ENCODE measurements around the gene USP20.

Gene USP20

DNA sequence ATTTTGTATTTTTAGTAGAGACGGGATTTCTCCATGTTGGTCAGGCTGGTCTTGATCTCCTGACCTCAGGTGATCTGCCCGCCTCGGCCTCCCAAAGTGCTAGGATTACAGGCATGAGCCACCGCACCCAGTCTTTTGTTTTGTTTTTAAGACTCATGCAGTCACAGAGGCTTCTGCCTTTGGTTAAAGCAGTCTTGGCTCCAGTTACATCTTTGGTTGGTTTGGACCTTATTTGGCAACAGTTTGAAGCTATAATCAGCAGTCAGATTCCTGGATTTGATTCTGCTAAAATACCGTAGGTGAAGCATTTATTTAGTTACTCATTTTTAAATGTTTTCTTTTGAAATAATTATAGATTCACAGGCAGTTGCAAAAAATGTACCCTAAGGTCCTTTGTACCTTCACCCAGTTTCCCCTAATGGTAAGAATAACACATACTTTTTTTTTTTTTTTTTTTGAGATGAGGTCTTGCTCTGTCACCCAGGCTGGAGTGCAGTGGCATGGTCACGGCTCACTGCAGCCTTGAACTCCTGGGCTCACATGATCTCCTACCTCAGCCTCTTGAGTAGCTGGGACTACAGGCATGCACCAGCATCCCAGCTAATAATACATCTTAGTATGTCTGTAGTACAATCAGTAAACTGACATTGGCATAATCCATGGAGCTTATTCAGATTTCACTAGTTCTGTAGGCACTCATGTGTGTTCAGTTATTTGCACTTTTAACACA, 15.7 kb downstream of the USP20 start:
- no peaks in the 10 kb centered on the region for H3K79me2 ChIP-seq
- no peak overlapping the region for H2AFZ ChIP-seq
- no peaks in the 10 kb centered on the region for H3K36me3 ChIP-seq (ENCODE audit: control insufficient read depth, insufficient read depth, low read length)
- H3K9me3 ChIP-seq (ENCODE audit: control insufficient read depth, low read length), result no peaks in the 10 kb centered on the region
- no peak overlapping the region for H3K4me2 ChIP-seq (ENCODE audit: low read length)
- no peaks in the 10 kb centered on the region for H3K27me3 ChIP-seq (ENCODE audit: control insufficient read depth, insufficient read depth, low read length)
- no peak overlapping the region for H3K27ac ChIP-seq
- H3K9ac ChIP-seq, result no peak overlapping the region
- no peak overlapping the region for H3K4me3 ChIP-seq (ENCODE audit: low read depth, low read length)
- TF ChIP-seq, protein P1, sequence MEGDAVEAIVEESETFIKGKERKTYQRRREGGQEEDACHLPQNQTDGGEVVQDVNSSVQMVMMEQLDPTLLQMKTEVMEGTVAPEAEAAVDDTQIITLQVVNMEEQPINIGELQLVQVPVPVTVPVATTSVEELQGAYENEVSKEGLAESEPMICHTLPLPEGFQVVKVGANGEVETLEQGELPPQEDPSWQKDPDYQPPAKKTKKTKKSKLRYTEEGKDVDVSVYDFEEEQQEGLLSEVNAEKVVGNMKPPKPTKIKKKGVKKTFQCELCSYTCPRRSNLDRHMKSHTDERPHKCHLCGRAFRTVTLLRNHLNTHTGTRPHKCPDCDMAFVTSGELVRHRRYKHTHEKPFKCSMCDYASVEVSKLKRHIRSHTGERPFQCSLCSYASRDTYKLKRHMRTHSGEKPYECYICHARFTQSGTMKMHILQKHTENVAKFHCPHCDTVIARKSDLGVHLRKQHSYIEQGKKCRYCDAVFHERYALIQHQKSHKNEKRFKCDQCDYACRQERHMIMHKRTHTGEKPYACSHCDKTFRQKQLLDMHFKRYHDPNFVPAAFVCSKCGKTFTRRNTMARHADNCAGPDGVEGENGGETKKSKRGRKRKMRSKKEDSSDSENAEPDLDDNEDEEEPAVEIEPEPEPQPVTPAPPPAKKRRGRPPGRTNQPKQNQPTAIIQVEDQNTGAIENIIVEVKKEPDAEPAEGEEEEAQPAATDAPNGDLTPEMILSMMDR (IDR thresholded peaks at IDR 0.05), result no peak
- H3K4me1 ChIP-seq, result no peaks in the 10 kb centered on the region

DNA sequence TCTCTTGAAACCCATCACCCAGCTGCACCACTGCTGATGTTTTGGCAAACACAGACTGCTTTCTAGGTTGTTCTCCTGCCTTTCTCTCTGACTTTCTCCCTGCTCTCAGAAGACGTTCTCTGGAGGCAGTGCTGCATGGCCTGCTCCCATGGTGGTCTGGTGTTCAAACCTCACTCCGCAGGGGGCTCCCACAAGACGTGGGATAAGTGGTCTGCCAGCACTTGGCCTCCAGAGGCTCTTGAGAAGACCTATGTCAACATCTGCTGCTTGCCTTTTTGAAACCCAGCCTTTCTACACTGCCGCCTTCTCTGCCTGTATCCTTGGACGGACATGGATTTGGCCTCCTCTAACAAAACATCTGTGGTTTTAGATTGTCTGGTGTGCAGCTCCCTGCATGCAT, 16.6 kb downstream of the USP20 start:
- no peak overlapping the region for H3K27ac ChIP-seq
- H3K36me3 ChIP-seq (ENCODE audit: control insufficient read depth, insufficient read depth, low read length), result no peaks in the 10 kb centered on the region
- no peak overlapping the region for H2AFZ ChIP-seq
- no peak overlapping the region for H3K4me2 ChIP-seq (ENCODE audit: low read length)
- H3K4me1 ChIP-seq, result no peaks in the 10 kb centered on the region
- H3K9me3 ChIP-seq (ENCODE audit: control insufficient read depth, low read length), result no peaks in the 10 kb centered on the region
- H3K4me3 ChIP-seq (ENCODE audit: low read depth, low read length), result no peak overlapping the region
- no peak overlapping the region for H3K9ac ChIP-seq
- TF ChIP-seq, protein P1 (IDR thresholded peaks at IDR 0.05), result no peak
- no peaks in the 10 kb centered on the region for H3K79me2 ChIP-seq
- H3K27me3 ChIP-seq (ENCODE audit: control insufficient read depth, insufficient read depth, low read length), result no peaks in the 10 kb centered on the region

- H3K9me3 ChIP-seq (ENCODE audit: control insufficient read depth, low read length), result no peaks in the 10 kb centered on the region
- no peaks in the 10 kb centered on the region for H3K27me3 ChIP-seq (ENCODE audit: control insufficient read depth, insufficient read depth, low read length)
- no peaks in the 10 kb centered on the region for H3K4me1 ChIP-seq
- H3K79me2 ChIP-seq, result no peaks in the 10 kb centered on the region
- H3K9ac ChIP-seq, result no peak overlapping the region
- TF ChIP-seq, protein P1 (IDR thresholded peaks at IDR 0.05), result no peak
- no peak overlapping the region for H3K4me2 ChIP-seq (ENCODE audit: low read length)
- H3K36me3 ChIP-seq (ENCODE audit: control insufficient read depth, insufficient read depth, low read length), result no peaks in the 10 kb centered on the region
- no peak overlapping the region for H2AFZ ChIP-seq
- no peak overlapping the region for H3K4me3 ChIP-seq (ENCODE audit: low read depth, low read length)
- H3K27ac ChIP-seq, result no peak overlapping the region
Measured at GRCh38 chr9:129852579-129852978, 17.3 kb downstream of the USP20 start.

GRCh38 chr9:129853614-129854013, 18.4 kb downstream of the USP20 start:
- no peaks in the 10 kb centered on the region for H3K79me2 ChIP-seq
- no peaks in the 10 kb centered on the region for H3K9me3 ChIP-seq (ENCODE audit: control insufficient read depth, low read length)
- H3K9ac ChIP-seq, result no peak overlapping the region
- no peak overlapping the region for H3K4me3 ChIP-seq (ENCODE audit: low read depth, low read length)
- no peaks in the 10 kb centered on the region for H3K4me1 ChIP-seq
- H3K27me3 ChIP-seq (ENCODE audit: control insufficient read depth, insufficient read depth, low read length), result no peaks in the 10 kb centered on the region
- H3K27ac ChIP-seq, result no peak overlapping the region
- no peak overlapping the region for H2AFZ ChIP-seq
- no peaks in the 10 kb centered on the region for H3K36me3 ChIP-seq (ENCODE audit: control insufficient read depth, insufficient read depth, low read length)
- TF ChIP-seq, protein P1 (IDR thresholded peaks at IDR 0.05), result no peak
- no peak overlapping the region for H3K4me2 ChIP-seq (ENCODE audit: low read length)

DNA sequence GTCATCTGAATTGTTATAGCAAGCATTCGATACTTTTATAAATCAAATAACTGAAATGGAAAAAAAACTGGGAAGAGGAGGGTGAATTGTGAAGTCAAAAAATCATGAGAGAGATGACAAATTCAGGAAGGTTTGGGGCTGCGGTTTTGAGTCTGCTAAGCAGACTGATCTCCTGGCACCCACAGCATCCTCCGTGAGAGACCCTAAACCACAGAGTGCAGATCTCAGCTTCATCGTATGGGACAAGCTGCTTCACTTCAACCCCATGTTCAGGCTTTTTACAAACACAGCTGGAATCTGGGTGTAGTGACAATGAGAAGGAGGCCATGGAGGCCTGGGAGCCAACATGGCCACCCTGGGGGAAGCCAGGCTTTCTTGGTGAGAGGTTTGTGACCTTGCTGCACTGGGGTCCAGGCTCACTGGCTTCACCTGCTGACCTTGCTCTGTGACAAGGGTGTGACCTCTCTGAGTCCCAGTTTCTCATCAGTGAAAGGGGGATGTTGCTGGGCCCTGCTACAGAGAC, 19.4 kb downstream of the USP20 start:
- Histone ChIP-seq H3K27me3 (ENCODE audit: control insufficient read depth, insufficient read depth, low read length) (no peaks in the 10 kb centered on the region), H3K9ac (no peak overlapping the region), H3K27ac (no peak overlapping the region), H3K79me2 (no peaks in the 10 kb centered on the region), H3K9me3 (ENCODE audit: control insufficient read depth, low read length) (no peaks in the 10 kb centered on the region), H2AFZ (no peak overlapping the region), H3K4me2 (ENCODE audit: low read length) (no peak overlapping the region), H3K4me3 (ENCODE audit: low read depth, low read length) (no peak overlapping the region), H3K36me3 (ENCODE audit: control insufficient read depth, insufficient read depth, low read length) (no peaks in the 10 kb centered on the region), H3K4me1 (no peaks in the 10 kb centered on the region)
- TF ChIP-seq, protein P1 (IDR thresholded peaks at IDR 0.05), result no peak
